Testis (tissue), 3 donors: ENCODE data around the gene KCNMB1. TPM values are rescaled to one million over a fixed set of nuclear protein-coding genes. Genes with fewer than 3 reads are reported as not detected.

ENCODE experiments used
- DNase-seq: peaks from one replicate; pipeline ENCODE4 v3.0.0-alpha.2; 2019
- H3K27ac ChIP-seq, 2 donors: fragments of 200-600 bp; sonication (generic); one replicate each; pipeline ENCODE4 v1.5.1; 2019
- H3K27me3 ChIP-seq: fragments of 200-600 bp; sonication (generic); one replicate; pipeline ENCODE4 v1.5.1; 2019
- H3K36me3 ChIP-seq: fragments of 200-600 bp; sonication (generic); one replicate; pipeline ENCODE4 v1.5.1; 2017; ENCODE audit warnings: low read depth; ENCODE audit errors: missing control alignments
- H3K4me1 ChIP-seq: fragments of 200-600 bp; sonication (generic); one replicate; pipeline ENCODE4 v1.5.1; 2019
- H3K4me3 ChIP-seq, 2 donors: fragments of 200-600 bp; sonication (generic); one replicate each; pipeline ENCODE4 v1.5.1; 2017 to 2019
- H3K9me3 ChIP-seq: fragments of 200-600 bp; sonication (generic); one replicate; pipeline ENCODE4 v1.5.1; 2017
- CTCF ChIP-seq, 3 experiments: fragments of 450-650 bp in 2 of 3; fragments of 200-600 bp in 1 of 3; sonication (generic) in 1 of 3; IDR thresholded peaks; one replicate each; pipeline ENCODE4 v1.5.1; 2016 to 2019; ENCODE audit warnings: antibody characterized with exemption in 3 of 3, mild to moderate bottlenecking in 2 of 3, moderate library complexity in 1 of 3
- POLR2A ChIP-seq: fragments of 450-650 bp; IDR thresholded peaks from one replicate; pipeline ENCODE4 v1.6.1; 2017; ENCODE audit warnings: antibody characterized with exemption, mild to moderate bottlenecking, moderate library complexity
- WGBS, 2 donors: methylation state at CpG; one replicate each; pipeline ENCODE4 v1.1.5; 2018; 5-methylcytosine and 5-hydroxymethylcytosine counted together
- intact Hi-C: fragments of 100-400 bp; cut with DNase I; formaldehyde crosslinking; loops from one replicate; pipeline ENCODE4 v1.15.1; 2023; ENCODE audit warnings: low total_unique reads
- polyA plus RNA-seq: library from polyadenylated mRNA; stranded (reverse); fragments of 350-450 nt; fragmentation: Illumina TruSeq; extraction: RNeasy Lipid Tissue Mini Kit (QIAGEN cat#74804); gene quantifications from one replicate; pipeline ENCODE4 v1.2.3, GENCODE V29; 2014; ENCODE audit warnings: low read depth, low replicate concordance; ENCODE audit not compliant: insufficient read depth
- total RNA-seq, 2 donors: library from RNA; depleted of rRNA; stranded (reverse); fragments of >200 nt; gene quantifications; one replicate each; pipeline ENCODE4 v1.2.3, GENCODE V29; 2016

Gene KCNMB1
- total and polyA plus RNA-seq, 3 donors from 2014 or later, result 2.5 to 4.6 (median 3.1) TPM

GRCh38 chr5:170362656-170363055 lies 26.5 kb downstream of the KCNMB1 start:
- no peak for DNase-seq
- intact Hi-C loops, result no loop called here
- no peaks in the 10 kb centered on the region for H3K27me3 ChIP-seq
- TF ChIP-seq POLR2A (no peak), CTCF (IDR thresholded peaks at IDR 0.05) (no peak)
- H3K4me3 ChIP-seq, result no peak overlapping the region
- H3K9me3 ChIP-seq, result no peaks in the 10 kb centered on the region
- H3K36me3 ChIP-seq, result no peaks in the 10 kb centered on the region
- 60 to 82% methylated on average over 6 of the region's 6 CpGs for WGBS, 2 donors
- peaks cover 56% of the 10 kb centered on the region for H3K4me1 ChIP-seq
- H3K27ac ChIP-seq, result peak overlapping the region; percentile 63 to 81

DNA sequence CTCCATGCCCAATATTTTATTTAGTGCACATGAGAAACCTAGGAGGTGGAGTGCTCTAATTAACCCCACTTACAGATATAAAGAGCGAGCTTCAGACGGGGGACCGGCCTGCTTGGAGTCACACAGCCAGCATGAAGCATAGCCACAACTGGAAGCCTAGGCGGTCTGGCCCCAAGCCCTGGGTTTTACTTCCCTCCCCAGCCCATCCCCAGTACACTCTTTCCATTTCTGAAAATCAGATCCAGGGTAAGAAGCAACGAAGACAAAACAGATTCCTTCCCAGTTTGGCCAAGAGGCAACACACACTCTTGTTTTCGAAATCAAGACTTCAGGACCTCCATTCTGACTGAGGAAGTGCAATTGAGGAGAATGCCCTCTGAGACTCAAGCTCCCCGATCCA lies 27.1 kb downstream of the KCNMB1 start:
- no peak for TF ChIP-seq POLR2A
- TF ChIP-seq CTCF (IDR thresholded peaks at IDR 0.05), result no peak
- H3K27ac ChIP-seq, result peak overlapping the region; percentile 63 to 81
- H3K9me3 ChIP-seq, result no peaks in the 10 kb centered on the region
- H3K36me3 ChIP-seq, result no peaks in the 10 kb centered on the region
- 67 to 81% methylated on average over 7 of the region's 7 CpGs for WGBS, 2 donors
- H3K27me3 ChIP-seq, result no peaks in the 10 kb centered on the region
- H3K4me3 ChIP-seq, result no peak overlapping the region
- DNase-seq, result peak; percentile 57
- H3K4me1 ChIP-seq, result peaks cover 61% of the 10 kb centered on the region
- intact Hi-C loops, result no loop called here

- peak overlapping the region; percentile 55 to 81 for H3K27ac ChIP-seq
- H3K4me3 ChIP-seq, result no peak overlapping the region
- intact Hi-C loops, result no loop called here
- 57% methylated on average over 5 of the region's 5 CpGs for WGBS, 2 donors
- no peaks in the 10 kb centered on the region for H3K36me3 ChIP-seq
- no peaks in the 10 kb centered on the region for H3K9me3 ChIP-seq
- TF ChIP-seq CTCF (IDR thresholded peaks at IDR 0.05), result no peak
- no peak for TF ChIP-seq POLR2A
- no peaks in the 10 kb centered on the region for H3K27me3 ChIP-seq
- no peak for DNase-seq
- H3K4me1 ChIP-seq, result peaks cover 64% of the 10 kb centered on the region
Measured at GRCh38 chr5:170361616-170362015, 27.6 kb downstream of the KCNMB1 start.

- H3K4me1 ChIP-seq, result peaks cover 64% of the 10 kb centered on the region
- no peak for DNase-seq
- H3K4me3 ChIP-seq, result no peak overlapping the region
- peak overlapping the region; percentile 55 to 81 for H3K27ac ChIP-seq
- H3K36me3 ChIP-seq, result no peaks in the 10 kb centered on the region
- WGBS, 2 donors, result 80 to 96% methylated on average over 5 of the region's 5 CpGs
- TF ChIP-seq POLR2A (no peak), CTCF (IDR thresholded peaks at IDR 0.05) (no peak)
- no peaks in the 10 kb centered on the region for H3K9me3 ChIP-seq
- no peaks in the 10 kb centered on the region for H3K27me3 ChIP-seq
- intact Hi-C loops, result no loop called here
Measured at GRCh38 chr5:170361116-170361515, 28.1 kb downstream of the KCNMB1 start.

- WGBS, 2 donors, result 64 to 74% methylated on average over 8 of the region's 8 CpGs
- Histone ChIP-seq H3K36me3 (no peaks in the 10 kb centered on the region), H3K9me3 (no peaks in the 10 kb centered on the region), H3K4me1 (peaks cover 67% of the 10 kb centered on the region), H3K27me3 (no peaks in the 10 kb centered on the region), H3K4me3 (no peak overlapping the region), H3K27ac (peak overlapping the region; percentile 55 to 81)
- no peak for DNase-seq
- no peak for TF ChIP-seq POLR2A
- no peak for TF ChIP-seq CTCF (IDR thresholded peaks at IDR 0.05)
- intact Hi-C loops, result no loop called here
Measured at GRCh38 chr5:170360709-170361108, 28.5 kb downstream of the KCNMB1 start.
